GM21423 (cell line): ENCODE data around the gene CAPN2.

Experiments
- ATAC-seq: cut with Tn5 transposase; IDR thresholded peaks from one replicate; pipeline ENCODE4 v1.9.1; 2021; ENCODE audit warnings: mild to moderate bottlenecking, moderate library complexity; ENCODE audit not compliant: unreplicated experiment

The CAPN2 gene

DNA sequence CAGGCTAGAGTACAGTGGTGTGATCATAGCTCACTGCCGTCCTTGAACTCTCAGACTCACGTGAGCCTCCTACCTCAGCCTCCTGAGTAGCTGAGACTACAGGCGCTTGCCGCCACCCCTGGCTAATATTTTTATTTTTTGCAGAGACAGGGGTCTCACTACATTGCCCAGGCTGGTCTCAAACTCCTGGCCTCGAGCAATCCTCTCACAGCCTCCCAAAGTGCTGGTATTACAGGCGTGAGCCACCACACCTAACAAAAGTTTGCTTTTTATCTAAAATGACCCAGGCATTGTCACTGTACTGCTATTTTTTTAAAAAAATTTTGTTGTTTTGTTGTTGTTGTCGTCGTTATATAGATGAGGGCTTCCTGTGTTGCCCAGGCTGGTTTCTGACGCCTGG lies 46.4 kb downstream of the CAPN2 start:
- no peak for ATAC-seq

GRCh38 chr1:223759273-223759672 lies 46.9 kb downstream of the CAPN2 start:
- ATAC-seq, result no peak

- no peak for ATAC-seq
Measured at GRCh38 chr1:223760833-223761232, 48.5 kb downstream of the CAPN2 start.

DNA sequence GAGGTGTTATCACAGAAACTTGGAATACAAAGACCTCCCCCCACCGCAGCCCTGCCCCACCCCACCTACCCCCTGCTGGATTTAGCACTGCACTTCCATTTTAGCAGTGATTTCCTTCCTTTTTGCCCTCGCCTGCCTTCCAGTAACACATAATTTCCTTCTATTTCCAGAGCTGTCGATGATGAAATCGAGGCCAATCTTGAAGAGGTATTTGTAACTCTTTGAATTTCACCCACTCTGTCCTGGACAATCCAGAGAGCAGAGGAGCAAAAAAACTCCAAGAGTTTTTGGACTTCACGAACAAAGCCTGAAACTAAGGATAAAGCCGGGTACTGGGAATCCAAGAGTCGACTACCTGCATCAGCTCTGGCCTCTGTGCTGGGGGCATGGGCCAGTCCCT lies 49.1 kb downstream of the CAPN2 start:
- ATAC-seq, result no peak

DNA sequence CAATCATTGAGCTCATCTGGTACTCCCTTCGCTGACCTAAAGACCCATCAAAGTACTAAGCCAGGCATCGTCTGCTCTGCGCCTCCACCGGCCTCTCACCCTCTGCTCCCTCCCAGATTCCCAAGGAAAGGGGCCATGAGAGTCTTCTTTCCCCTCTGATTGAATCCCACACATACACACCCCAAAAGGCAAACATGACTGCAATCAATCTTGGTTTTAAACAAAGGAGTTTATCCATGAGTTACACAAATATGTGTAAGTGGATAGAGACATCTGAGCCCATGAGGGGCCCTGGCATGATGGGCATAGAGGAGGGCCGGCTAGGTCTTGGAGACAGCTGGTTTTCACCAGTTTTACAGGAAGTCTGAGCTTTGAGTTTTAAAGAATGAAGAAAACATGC lies 50.9 kb downstream of the CAPN2 start:
- no peak for ATAC-seq

- no peak for ATAC-seq
Measured at GRCh38 chr1:223763881-223764280, 51.5 kb downstream of the CAPN2 start.

DNA sequence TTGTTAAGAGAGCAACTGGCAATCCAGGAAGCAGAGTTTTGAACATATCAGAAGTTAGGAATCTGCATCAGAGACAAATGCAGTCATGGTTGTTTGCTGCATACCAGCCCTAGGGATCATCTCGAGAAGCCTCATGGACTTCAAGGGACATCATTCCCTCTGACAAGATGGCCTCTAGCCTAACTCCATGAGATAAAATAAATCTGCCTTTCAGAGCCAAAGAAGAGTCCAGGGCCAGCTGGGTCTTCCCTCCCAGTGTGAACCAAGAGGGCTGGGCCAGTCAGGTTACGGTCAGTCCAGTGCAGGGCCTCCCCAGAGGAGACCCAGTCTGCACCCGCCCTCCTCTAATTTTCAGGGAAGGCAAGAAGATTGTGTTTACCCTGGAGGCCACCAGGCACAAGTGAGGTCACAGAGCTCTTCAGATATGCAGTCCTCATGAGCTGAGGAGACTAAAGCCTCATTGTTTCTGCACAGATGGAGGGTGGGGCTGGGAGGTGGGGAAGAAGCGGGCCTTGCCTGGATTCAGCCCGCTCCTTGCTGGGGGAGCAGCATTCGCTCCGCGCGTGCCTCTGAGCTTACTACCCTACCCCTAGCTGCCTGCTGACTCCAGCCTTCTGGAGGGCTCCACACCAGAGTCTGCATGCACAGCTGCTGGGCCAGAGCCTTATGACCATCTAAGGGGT lies 52.8 kb downstream of the CAPN2 start:
- no peak for ATAC-seq

DNA sequence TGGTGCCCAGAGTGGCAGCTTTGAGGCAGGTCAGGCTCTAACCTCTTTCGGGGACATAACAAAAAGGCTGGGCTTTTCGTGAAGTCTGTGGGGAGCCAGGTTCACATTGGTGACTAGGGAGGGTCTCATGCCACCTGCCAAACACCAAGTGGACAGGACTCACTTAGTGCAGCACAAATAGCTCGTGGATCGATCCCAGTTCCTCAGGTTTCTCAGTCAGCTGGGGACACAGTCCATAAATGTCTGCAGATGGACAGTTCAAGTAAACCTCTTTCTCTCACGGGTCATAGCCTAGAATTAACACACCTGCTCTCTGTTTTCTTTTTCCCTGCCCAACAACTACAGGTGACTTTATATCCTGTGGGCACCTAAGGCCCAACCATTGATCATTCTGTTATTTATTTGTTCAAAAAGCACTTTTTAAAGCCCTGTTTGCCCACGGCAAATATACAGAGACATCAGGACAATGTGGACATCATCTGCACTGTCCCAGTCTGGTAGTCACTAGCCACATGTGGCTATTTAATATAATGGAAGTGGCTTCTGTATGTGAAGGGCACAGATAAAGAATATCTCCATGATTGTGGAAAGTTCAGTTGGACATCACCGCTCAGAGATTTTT lies 53.5 kb downstream of the CAPN2 start:
- ATAC-seq, result no peak

DNA sequence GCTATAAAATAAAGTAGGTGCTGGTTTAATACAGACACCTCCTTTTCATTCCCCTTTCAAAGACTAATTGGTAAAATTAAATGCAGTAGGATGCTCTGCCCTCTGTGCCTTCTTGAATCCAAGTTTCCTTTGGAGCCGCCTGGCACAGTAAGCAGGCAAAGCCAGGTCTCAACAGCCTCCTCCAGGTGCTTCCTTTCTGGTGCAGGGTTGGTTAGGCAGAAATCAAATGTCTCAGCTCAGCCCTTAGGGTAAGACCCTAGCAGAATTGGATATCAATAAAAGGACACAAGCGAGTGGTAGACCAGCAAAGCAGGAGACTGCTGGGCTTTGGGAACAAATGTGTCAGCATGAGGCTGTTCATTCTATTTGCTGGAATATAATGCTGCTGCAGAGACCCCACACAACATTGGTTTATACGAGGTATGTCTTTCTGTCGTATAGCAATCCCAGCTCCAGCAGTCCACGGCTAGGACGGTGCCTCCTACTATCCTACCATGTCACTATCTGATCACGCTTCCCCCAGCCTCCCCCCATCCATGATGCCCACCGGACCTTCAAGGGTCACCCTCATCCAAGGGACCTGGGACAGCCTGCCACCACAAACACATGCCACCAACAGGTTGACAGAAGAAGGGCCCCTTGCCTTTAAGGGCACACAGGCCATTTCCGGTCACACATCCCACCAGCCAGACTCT lies 58.4 kb downstream of the CAPN2 start:
- ATAC-seq, result no peak

GRCh38 chr1:223771469-223771813 lies 59.1 kb downstream of the CAPN2 start:
- ATAC-seq, result no peak

GRCh38 chr1:223771814-223772770 lies 59.8 kb downstream of the CAPN2 start:
- ATAC-seq, result no peak

GRCh38 chr1:223772771-223773160 lies 60.4 kb downstream of the CAPN2 start:
- ATAC-seq, result no peak

GRCh38 chr1:223774134-223774814 lies 61.9 kb downstream of the CAPN2 start:
- no peak for ATAC-seq

DNA sequence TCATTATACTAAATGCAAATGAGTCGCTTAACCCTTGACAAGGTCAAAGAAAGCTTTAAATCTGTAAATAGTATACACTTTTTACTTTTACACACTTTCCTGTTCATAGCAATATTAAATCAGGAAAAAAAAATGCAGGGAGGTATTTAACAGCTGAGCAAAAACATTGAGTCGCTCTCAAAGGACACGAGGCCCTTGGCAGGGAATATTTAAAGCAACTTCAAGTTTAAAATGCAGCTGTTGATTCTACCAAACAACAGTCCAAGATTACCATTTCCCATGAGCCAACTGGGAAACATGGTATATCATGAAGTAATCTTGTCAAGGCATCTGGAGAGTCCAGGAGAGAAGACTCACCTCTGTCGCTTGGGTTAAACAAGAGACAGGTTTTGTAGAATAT lies 62.7 kb downstream of the CAPN2 start:
- no peak for ATAC-seq

DNA sequence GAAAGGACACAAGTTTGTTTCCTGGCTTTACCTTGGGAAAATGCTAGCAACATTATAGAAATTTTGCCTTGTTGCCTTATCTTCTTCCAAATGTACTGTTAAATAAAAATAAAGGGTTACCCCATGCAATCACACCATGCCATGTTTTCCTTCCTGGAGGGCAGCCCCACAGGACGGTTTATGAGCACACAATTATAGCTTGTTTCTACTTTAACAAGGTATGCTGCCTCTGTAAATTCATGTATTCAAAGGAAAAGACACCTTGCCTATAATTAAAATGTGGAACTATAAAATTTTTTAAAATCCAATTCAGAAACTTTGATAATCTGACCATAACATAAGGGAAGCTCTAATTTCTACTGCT lies 63.4 kb downstream of the CAPN2 start:
- ATAC-seq, result no peak

- no peak for ATAC-seq
Measured at GRCh38 chr1:223776075-223776814, 63.9 kb downstream of the CAPN2 start.

DNA sequence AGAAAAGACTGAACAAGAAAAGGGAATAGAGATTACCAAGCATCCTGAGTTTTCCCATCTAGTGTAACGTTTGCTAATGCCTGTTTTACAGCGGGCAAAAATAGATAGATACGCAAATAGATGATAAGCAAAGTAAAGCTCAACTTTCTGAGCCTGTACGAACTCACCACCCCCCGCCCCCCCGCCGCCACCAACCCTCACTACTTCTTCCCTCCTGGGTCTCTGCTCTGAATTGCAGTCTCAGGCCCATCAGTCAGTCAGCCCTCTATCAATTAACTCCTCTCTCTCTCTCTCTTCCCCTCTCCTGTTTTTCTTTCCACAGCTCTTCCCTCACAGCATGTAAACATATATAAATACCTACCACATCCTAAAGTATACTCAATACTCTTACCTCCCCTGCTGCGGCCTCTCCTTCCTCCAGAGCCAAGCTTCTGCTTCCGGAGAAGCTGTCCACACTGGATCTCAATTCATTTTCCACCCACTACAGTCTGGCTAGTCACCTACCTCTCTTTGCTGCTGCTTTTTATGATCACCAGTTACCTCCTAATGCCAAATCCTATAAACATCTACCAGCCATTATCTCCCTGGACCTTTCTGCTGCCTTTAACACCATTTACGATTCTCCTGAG lies 64.6 kb downstream of the CAPN2 start:
- no peak for ATAC-seq

DNA sequence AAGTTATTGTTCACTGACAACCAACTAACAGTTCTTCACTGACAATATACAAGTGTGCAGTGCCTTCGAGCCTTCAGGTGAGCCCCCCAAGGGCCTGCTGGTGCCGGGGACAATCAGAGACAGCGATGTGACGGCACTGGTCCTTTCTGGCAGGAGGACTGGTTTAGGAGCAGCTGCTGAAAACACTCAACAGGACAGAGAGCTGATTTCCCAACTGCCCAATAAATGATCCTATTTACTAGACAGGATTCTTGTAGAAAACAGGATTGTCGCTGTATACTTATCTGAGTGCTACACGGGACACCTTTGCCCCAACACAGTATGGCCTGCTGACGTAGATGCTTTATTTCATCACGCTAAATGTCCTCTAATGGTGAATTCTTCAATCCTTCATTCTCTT lies 68.0 kb downstream of the CAPN2 start:
- no peak for ATAC-seq

GRCh38 chr1:223780949-223781348 lies 68.6 kb downstream of the CAPN2 start:
- no peak for ATAC-seq

GRCh38 chr1:223783676-223784075 lies 71.3 kb downstream of the CAPN2 start:
- no peak for ATAC-seq
